HEK293 (cell line): Measurements from ENCODE around the gene ARL2BP.

Experiments used
- CTCF ChIA-PET: fragments of 350-600 bp; formaldehyde crosslinking; extraction: SDS; loops from one replicate; lab custom pipeline; 2021; ENCODE audit warnings: antibody characterized with exemption; lab: Yijun Ruan, JAX
- POLR2A ChIA-PET: fragments of 300-600 bp; formaldehyde crosslinking; extraction: SDS; loops from one replicate; lab custom pipeline; 2020; ENCODE audit warnings: antibody characterized with exemption, inconsistent platforms; lab: Yijun Ruan, JAX
- H3K27ac ChIP-seq: fragments of 200-500 bp; sonication (Bioruptor generic); 2 replicates; pipeline ENCODE4 v1.5.1; 2014; ENCODE audit warnings: low read depth, low read length, control low read depth, inconsistent platforms; ENCODE audit errors: extremely low read depth
- H3K36me3 ChIP-seq, 2 experiments: fragments of 200-500 bp in 1 of 2; sonication (Bioruptor generic) in 1 of 2; 1 replicate in 1 of 2; 2 replicates in 1 of 2; pipeline ENCODE4 v1.5.1; 2014 to 2017; ENCODE audit warnings: inconsistent platforms in 2 of 2, low read length in 2 of 2; ENCODE audit not compliant: control insufficient read depth in 2 of 2, insufficient read depth in 1 of 2
- H3K4me1 ChIP-seq: fragments of 200-500 bp; sonication (Bioruptor generic); 2 replicates; pipeline ENCODE4 v1.5.1; 2014; ENCODE audit warnings: mild to moderate bottlenecking, low read length, inconsistent platforms; ENCODE audit not compliant: control insufficient read depth, insufficient read depth
- H3K4me3 ChIP-seq: 2 replicates; pipeline ENCODE4 v1.5.1; 2011; ENCODE audit warnings: low read depth, mild to moderate bottlenecking, control low read depth, low read length, moderate library complexity
- H3K9me3 ChIP-seq: fragments of 200-500 bp; sonication (Bioruptor generic); 2 replicates; pipeline ENCODE4 v1.5.1; 2014; ENCODE audit warnings: low read depth, low read length, inconsistent platforms; ENCODE audit not compliant: control insufficient read depth, insufficient read depth
- BCL11B ChIP-seq: fragments of 450-650 bp; formaldehyde crosslinking; IDR thresholded peaks from 2 replicates; pipeline ENCODE4 v1.5.1; 2016; ENCODE audit warnings: low read depth, missing biosample characterization, missing genetic modification characterization
- FEZF1 ChIP-seq: fragments of 450-650 bp; formaldehyde crosslinking; IDR thresholded peaks from 2 replicates; pipeline ENCODE4 v1.5.1; 2016; ENCODE audit warnings: missing biosample characterization, missing genetic modification characterization
- KLF16 ChIP-seq: fragments of 450-650 bp; formaldehyde crosslinking; IDR thresholded peaks from 2 replicates; pipeline ENCODE4 v1.5.1; 2017; ENCODE audit warnings: missing biosample characterization, missing genetic modification characterization
- KLF7 ChIP-seq: fragments of 450-650 bp; formaldehyde crosslinking; IDR thresholded peaks from 2 replicates; pipeline ENCODE4 v1.5.1; 2016; ENCODE audit warnings: missing biosample characterization, missing genetic modification characterization, borderline replicate concordance
- KLF9 ChIP-seq: fragments of 450-650 bp; formaldehyde crosslinking; IDR thresholded peaks from 2 replicates; pipeline ENCODE4 v1.5.1; 2016; ENCODE audit warnings: missing biosample characterization, missing genetic modification characterization, low read depth
- PATZ1 ChIP-seq: fragments of 450-650 bp; formaldehyde crosslinking; IDR thresholded peaks from 2 replicates; pipeline ENCODE4 v1.5.1; 2016; ENCODE audit warnings: missing biosample characterization, missing genetic modification characterization
- PRDM6 ChIP-seq: fragments of 450-650 bp; formaldehyde crosslinking; IDR thresholded peaks from 2 replicates; pipeline ENCODE4 v1.5.1; 2017; ENCODE audit warnings: missing biosample characterization, missing genetic modification characterization
- RBAK ChIP-seq: fragments of 450-650 bp; formaldehyde crosslinking; IDR thresholded peaks from 2 replicates; pipeline ENCODE4 v1.5.1; 2016; ENCODE audit warnings: missing biosample characterization, missing genetic modification characterization
- SP7 ChIP-seq: fragments of 450-650 bp; formaldehyde crosslinking; IDR thresholded peaks from 2 replicates; pipeline ENCODE4 v1.5.1; 2016; ENCODE audit warnings: missing biosample characterization, missing genetic modification characterization
- ZNF10 ChIP-seq: fragments of 450-650 bp; formaldehyde crosslinking; IDR thresholded peaks from 2 replicates; pipeline ENCODE4 v1.5.1; 2017; ENCODE audit warnings: missing biosample characterization, missing genetic modification characterization
- ZNF132 ChIP-seq: fragments of 450-650 bp; formaldehyde crosslinking; IDR thresholded peaks from 2 replicates; pipeline ENCODE4 v1.5.1; 2017; ENCODE audit warnings: missing biosample characterization, missing genetic modification characterization, borderline replicate concordance
- ZNF155 ChIP-seq: fragments of 450-650 bp; formaldehyde crosslinking; IDR thresholded peaks from 2 replicates; pipeline ENCODE4 v1.5.1; 2016; ENCODE audit warnings: missing biosample characterization, missing genetic modification characterization
- ZNF24 ChIP-seq: fragments of 450-650 bp; formaldehyde crosslinking; IDR thresholded peaks from 2 replicates; pipeline ENCODE4 v1.5.1; 2016; ENCODE audit warnings: missing biosample characterization, missing genetic modification characterization
- ZNF266 ChIP-seq: fragments of 450-650 bp; formaldehyde crosslinking; IDR thresholded peaks from 2 replicates; pipeline ENCODE4 v1.5.1; 2016; ENCODE audit warnings: missing biosample characterization, missing genetic modification characterization, low read depth
- ZNF350 ChIP-seq: fragments of 450-650 bp; formaldehyde crosslinking; IDR thresholded peaks from 2 replicates; pipeline ENCODE4 v1.5.0; 2017; ENCODE audit warnings: missing biosample characterization, mild to moderate bottlenecking, missing genetic modification characterization
- ZNF398 ChIP-seq: fragments of 450-650 bp; formaldehyde crosslinking; IDR thresholded peaks from 2 replicates; pipeline ENCODE4 v1.5.1; 2017; ENCODE audit warnings: missing biosample characterization, missing genetic modification characterization
- ZNF426 ChIP-seq: fragments of 450-650 bp; formaldehyde crosslinking; IDR thresholded peaks from 2 replicates; pipeline ENCODE4 v1.5.1; 2017; ENCODE audit warnings: missing biosample characterization, missing genetic modification characterization, mild to moderate bottlenecking, inconsistent platforms, moderate library complexity
- ZNF513 ChIP-seq: fragments of 450-650 bp; IDR thresholded peaks from 2 replicates; pipeline ENCODE4 v1.5.1; 2018; ENCODE audit warnings: missing biosample characterization, missing genetic modification characterization
- ZNF558 ChIP-seq: fragments of 450-650 bp; formaldehyde crosslinking; IDR thresholded peaks from 2 replicates; pipeline ENCODE4 v1.5.1; 2016; ENCODE audit warnings: missing biosample characterization, missing genetic modification characterization
- ZNF596 ChIP-seq: fragments of 450-650 bp; IDR thresholded peaks from 2 replicates; pipeline ENCODE4 v1.5.0; 2018; ENCODE audit warnings: missing biosample characterization, mild to moderate bottlenecking, missing genetic modification characterization, moderate library complexity
- ZNF677 ChIP-seq: fragments of 450-650 bp; IDR thresholded peaks from 2 replicates; pipeline ENCODE4 v1.5.0; 2018; ENCODE audit warnings: missing biosample characterization, mild to moderate bottlenecking, missing genetic modification characterization, moderate library complexity
- ZNF704 ChIP-seq: fragments of 450-650 bp; formaldehyde crosslinking; IDR thresholded peaks from 2 replicates; pipeline ENCODE4 v1.5.1; 2016; ENCODE audit warnings: missing biosample characterization, missing genetic modification characterization
- ZNF768 ChIP-seq: fragments of 450-650 bp; formaldehyde crosslinking; IDR thresholded peaks from 2 replicates; pipeline ENCODE4 v1.5.1; 2018; ENCODE audit warnings: missing biosample characterization, mild to moderate bottlenecking, missing genetic modification characterization
- ZNF785 ChIP-seq: fragments of 450-650 bp; formaldehyde crosslinking; IDR thresholded peaks from 2 replicates; pipeline ENCODE4 v1.5.1; 2016; ENCODE audit warnings: missing biosample characterization, missing genetic modification characterization
- ZSCAN30 ChIP-seq: fragments of 450-650 bp; IDR thresholded peaks from 2 replicates; pipeline ENCODE4 v1.5.1; 2018; ENCODE audit warnings: missing biosample characterization, mild to moderate bottlenecking, missing genetic modification characterization, moderate library complexity
- ZSCAN4 ChIP-seq: fragments of 450-650 bp; formaldehyde crosslinking; IDR thresholded peaks from 2 replicates; pipeline ENCODE4 v1.5.1; 2017; ENCODE audit warnings: missing biosample characterization, missing genetic modification characterization

ARL2BP gene

GRCh38 chr16:57256601-57257395 lies 11.7 kb downstream of the ARL2BP start:
- POLR2A ChIA-PET = no interaction called here
- Histone ChIP-seq H3K36me3 (peaks cover under 1 to 38% of the 10 kb centered on the region in 2 experiments; a peak in 2 of 3 replicates), H3K4me1 (no peaks in the 10 kb centered on the region), H3K9me3 (no peaks in the 10 kb centered on the region), H3K27ac (no peak overlapping the region), H3K4me3 (no peak overlapping the region)
- TF ChIP-seq FEZF1 = no peak
- TF ChIP-seq KLF7 (tag by site-specific recombination) = no peak
- TF ChIP-seq ZNF596 (tag by site-specific recombination) = no peak
- TF ChIP-seq ZNF155 = no peak
- TF ChIP-seq ZNF132 = no peak
- no peak for TF ChIP-seq ZNF704 (tag by site-specific recombination)
- TF ChIP-seq SP7 (tag by site-specific recombination) = no peak
- no peak for TF ChIP-seq KLF16
- TF ChIP-seq ZNF785 (tag by site-specific recombination) = no peak
- no peak for TF ChIP-seq KLF9 (tag by site-specific recombination)
- TF ChIP-seq ZNF350 = no peak
- no peak for TF ChIP-seq ZNF266 (tag by site-specific recombination)
- no peak for TF ChIP-seq RBAK
- no peak for TF ChIP-seq PATZ1
- no peak for TF ChIP-seq ZNF558 (tag by site-specific recombination)
- no peak for TF ChIP-seq ZNF768 (tag by site-specific recombination)
- no peak for TF ChIP-seq ZNF426 (tag by site-specific recombination)
- CTCF ChIA-PET = interaction anchor here (0.8 to 1.0 kb wide), 2 partner anchors 12 to 46 kb away, joined by 3 to 6 read pairs; partner anchors contain the start of gene ARL2BP

GRCh38 chr16:57257455-57258070 lies 12.5 kb downstream of the ARL2BP start:
- no peaks in the 10 kb centered on the region for H3K9me3 ChIP-seq
- no peak overlapping the region for H3K4me3 ChIP-seq
- POLR2A ChIA-PET = no interaction called here
- H3K4me1 ChIP-seq = no peaks in the 10 kb centered on the region
- H3K27ac ChIP-seq = no peak overlapping the region
- peaks cover 0 to 30% of the 10 kb centered on the region in 2 experiments; a peak in 2 of 3 replicates for H3K36me3 ChIP-seq
- CTCF ChIA-PET = no interaction called here
- TF ChIP-seq ZSCAN30 (tag by site-specific recombination) = no peak
- no peak for TF ChIP-seq ZNF398 (tag by site-specific recombination)
- no peak for TF ChIP-seq ZNF10 (tag by site-specific recombination)
- TF ChIP-seq PRDM6 (tag by site-specific recombination) = no peak
- TF ChIP-seq BCL11B (tag by site-specific recombination) = no peak
- no peak for TF ChIP-seq ZNF513 (tag by site-specific recombination)
- no peak for TF ChIP-seq ZNF24 (tag by site-specific recombination)
- TF ChIP-seq ZSCAN4 = no peak
- no peak for TF ChIP-seq ZNF677 (tag by site-specific recombination)
